ENCODE measurements around the gene PTPRE. TPM values are rescaled to one million over a fixed set of nuclear protein-coding genes. Genes with fewer than 3 reads are reported as not detected.

The PTPRE gene
- polyA plus RNA-seq, 1 donor from 2014 or later: 4.1 TPM

DNA sequence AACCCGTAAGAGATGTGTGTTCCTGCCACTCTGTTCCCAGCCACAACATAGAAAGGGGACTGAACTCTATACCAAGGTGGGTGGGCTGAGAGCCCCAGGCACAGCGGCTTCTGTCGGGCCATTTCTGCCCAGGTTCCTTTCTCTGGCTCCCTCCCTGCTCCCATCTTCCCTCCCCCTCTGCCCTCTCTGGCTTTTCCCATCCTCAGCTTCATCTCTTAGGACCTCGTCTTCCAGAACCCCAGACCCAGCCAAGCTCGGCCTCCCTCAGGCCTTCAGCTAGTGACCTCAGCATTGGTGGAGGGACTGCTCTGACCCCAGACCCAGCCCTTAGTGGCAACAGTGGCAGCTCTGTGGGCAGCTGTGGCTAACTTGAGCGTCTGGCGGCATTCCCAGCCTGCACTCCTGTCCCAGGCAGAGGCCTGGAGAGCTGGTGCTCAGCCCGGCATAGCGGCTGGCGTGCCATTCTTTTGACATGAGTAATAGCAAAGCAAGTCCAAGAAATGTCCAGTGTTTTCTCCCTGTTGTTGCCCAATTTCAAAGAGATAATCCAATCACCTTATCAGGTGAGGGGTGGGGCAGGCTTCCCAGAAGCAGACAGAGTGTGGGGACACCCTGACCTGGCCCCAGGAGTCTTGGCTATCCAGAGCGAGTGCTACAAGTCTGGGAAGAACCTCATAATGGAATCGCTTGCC is 15.9 kb downstream of the PTPRE start:
- no peak overlapping the region for H3K4me2 ChIP-seq (ENCODE audit: low read length)

DNA sequence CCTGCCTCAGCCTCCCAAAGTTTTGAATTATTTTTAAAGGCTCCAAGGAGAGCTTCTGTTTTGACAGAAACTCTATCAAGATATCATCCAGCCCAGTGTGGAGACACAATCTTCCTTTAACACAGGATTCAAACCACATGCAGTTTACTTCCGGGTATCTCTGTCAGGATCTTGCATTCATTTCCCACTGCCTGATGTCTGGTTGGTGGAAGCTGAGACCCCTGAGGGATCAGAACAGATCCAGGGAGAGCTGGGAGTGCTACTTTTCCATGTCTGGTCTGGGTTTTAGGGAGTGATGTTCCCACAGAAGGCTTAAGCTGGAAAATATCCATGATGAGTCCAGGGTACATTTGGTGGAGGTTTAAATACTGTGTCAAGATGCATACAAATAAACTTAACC is 16.7 kb downstream of the PTPRE start:
- Histone ChIP-seq H3K27me3 (ENCODE audit: insufficient read depth, low read depth, low read length) (no peaks in the 10 kb centered on the region), H3K79me2 (replicated peaks; ENCODE audit: insufficient read depth, low read length) (no peaks in the 10 kb centered on the region), H3K4me2 (ENCODE audit: low read length) (no peak overlapping the region), H3K4me3 (ENCODE audit: low read length) (no peak overlapping the region), H2AFZ (ENCODE audit: low read depth, low read length) (no peak overlapping the region), H4K20me1 (ENCODE audit: insufficient read depth) (no peaks in the 10 kb centered on the region), H3K27ac (ENCODE audit: low read length) (no peak overlapping the region), H3K9me2 (ENCODE audit: insufficient read depth, low read length) (no peaks in the 10 kb centered on the region), H3K9me3 (ENCODE audit: low read length) (no peaks in the 10 kb centered on the region), H3F3A (ENCODE audit: insufficient read depth, low read length, poor library complexity, severe bottlenecking) (no peaks in the 10 kb centered on the region), H3K36me3 (ENCODE audit: insufficient read depth, low read length) (no peaks in the 10 kb centered on the region), H3K9ac (ENCODE audit: low read length) (no peak overlapping the region)
- TF ChIP-seq EZH2 (IDR thresholded peaks at IDR 0.05; ENCODE audit: borderline replicate concordance, insufficient read depth, low read length, poor library complexity, severe bottlenecking) (no peak), TAF1 (IDR thresholded peaks at IDR 0.05; ENCODE audit: low read depth) (no peak), EP300 (conservative IDR thresholded peaks at IDR 0.05; ENCODE audit: poor library complexity, severe bottlenecking) (no peak), MXI1 (conservative IDR thresholded peaks at IDR 0.05; ENCODE audit: poor library complexity, severe bottlenecking) (no peak), SMC3 (conservative IDR thresholded peaks at IDR 0.05; ENCODE audit: poor library complexity) (no peak), CTCF (IDR thresholded peaks at IDR 0.05; ENCODE audit: poor library complexity, severe bottlenecking) (no peak), RAD21 (conservative IDR thresholded peaks at IDR 0.05) (no peak), POLR2AphosphoS5 (IDR thresholded peaks at IDR 0.05) (no peak)

More for the DNA sequence above, 15.9 kb downstream of the PTPRE start:
- no peak overlapping the region for H3K9ac ChIP-seq (ENCODE audit: low read length)
- no peak overlapping the region for H2AFZ ChIP-seq (ENCODE audit: low read depth, low read length)
- TF ChIP-seq EP300 (conservative IDR thresholded peaks at IDR 0.05; ENCODE audit: poor library complexity, severe bottlenecking) (no peak), TAF1 (IDR thresholded peaks at IDR 0.05; ENCODE audit: low read depth) (no peak), MXI1 (conservative IDR thresholded peaks at IDR 0.05; ENCODE audit: poor library complexity, severe bottlenecking) (no peak)
- TF ChIP-seq, protein P1, sequence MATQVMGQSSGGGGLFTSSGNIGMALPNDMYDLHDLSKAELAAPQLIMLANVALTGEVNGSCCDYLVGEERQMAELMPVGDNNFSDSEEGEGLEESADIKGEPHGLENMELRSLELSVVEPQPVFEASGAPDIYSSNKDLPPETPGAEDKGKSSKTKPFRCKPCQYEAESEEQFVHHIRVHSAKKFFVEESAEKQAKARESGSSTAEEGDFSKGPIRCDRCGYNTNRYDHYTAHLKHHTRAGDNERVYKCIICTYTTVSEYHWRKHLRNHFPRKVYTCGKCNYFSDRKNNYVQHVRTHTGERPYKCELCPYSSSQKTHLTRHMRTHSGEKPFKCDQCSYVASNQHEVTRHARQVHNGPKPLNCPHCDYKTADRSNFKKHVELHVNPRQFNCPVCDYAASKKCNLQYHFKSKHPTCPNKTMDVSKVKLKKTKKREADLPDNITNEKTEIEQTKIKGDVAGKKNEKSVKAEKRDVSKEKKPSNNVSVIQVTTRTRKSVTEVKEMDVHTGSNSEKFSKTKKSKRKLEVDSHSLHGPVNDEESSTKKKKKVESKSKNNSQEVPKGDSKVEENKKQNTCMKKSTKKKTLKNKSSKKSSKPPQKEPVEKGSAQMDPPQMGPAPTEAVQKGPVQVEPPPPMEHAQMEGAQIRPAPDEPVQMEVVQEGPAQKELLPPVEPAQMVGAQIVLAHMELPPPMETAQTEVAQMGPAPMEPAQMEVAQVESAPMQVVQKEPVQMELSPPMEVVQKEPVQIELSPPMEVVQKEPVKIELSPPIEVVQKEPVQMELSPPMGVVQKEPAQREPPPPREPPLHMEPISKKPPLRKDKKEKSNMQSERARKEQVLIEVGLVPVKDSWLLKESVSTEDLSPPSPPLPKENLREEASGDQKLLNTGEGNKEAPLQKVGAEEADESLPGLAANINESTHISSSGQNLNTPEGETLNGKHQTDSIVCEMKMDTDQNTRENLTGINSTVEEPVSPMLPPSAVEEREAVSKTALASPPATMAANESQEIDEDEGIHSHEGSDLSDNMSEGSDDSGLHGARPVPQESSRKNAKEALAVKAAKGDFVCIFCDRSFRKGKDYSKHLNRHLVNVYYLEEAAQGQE (IDR thresholded peaks at IDR 0.05; ENCODE audit: borderline replicate concordance): no peak
- H3K4me3 ChIP-seq (ENCODE audit: low read length): no peak overlapping the region
- H3K27me3 ChIP-seq (ENCODE audit: insufficient read depth, low read depth, low read length): no peaks in the 10 kb centered on the region
- no peaks in the 10 kb centered on the region for H4K20me1 ChIP-seq (ENCODE audit: insufficient read depth)
- no peaks in the 10 kb centered on the region for H3K9me2 ChIP-seq (ENCODE audit: insufficient read depth, low read length)
- H3K9me3 ChIP-seq (ENCODE audit: low read length): no peaks in the 10 kb centered on the region
- no peaks in the 10 kb centered on the region for H3K36me3 ChIP-seq (ENCODE audit: insufficient read depth, low read length)
- no peaks in the 10 kb centered on the region for H3F3A ChIP-seq (ENCODE audit: insufficient read depth, low read length, poor library complexity, severe bottlenecking)
- no peaks in the 10 kb centered on the region for H3K79me2 ChIP-seq (replicated peaks; ENCODE audit: insufficient read depth, low read length)
- no peak overlapping the region for H3K27ac ChIP-seq (ENCODE audit: low read length)

Measured in neural cell (in vitro differentiated cells).